H1 (cell line): ENCODE data around the gene ZC3H6. TPM values are rescaled to one million over a fixed set of nuclear protein-coding genes. Genes with fewer than 3 reads are reported as not detected.

Source experiments
- CTCF ChIP-seq, 3 experiments: IDR thresholded peaks; 1 replicate in 2 of 3; 2 replicates in 1 of 3; pipeline versions ENCODE4 v1.5.1 to v1.6.1; 2011; ENCODE audit warnings: low read length in 3 of 3, mild to moderate bottlenecking in 3 of 3, inconsistent platforms in 2 of 3, low read depth in 1 of 3, moderate library complexity in 1 of 3; ENCODE audit not compliant: insufficient read depth in 1 of 3; ENCODE audit errors: control extremely low read depth in 1 of 3
- GABPA ChIP-seq: IDR thresholded peaks from 2 replicates; pipeline ENCODE4 v1.6.1; 2011; ENCODE audit warnings: mild to moderate bottlenecking, low read length, moderate library complexity, borderline replicate concordance; ENCODE audit not compliant: insufficient read depth
- RAD21 ChIP-seq, 2 experiments: IDR thresholded peaks in 1 of 2; conservative IDR thresholded peaks in 1 of 2; 2 replicates each; pipeline ENCODE4 v1.6.1; 2011; ENCODE audit warnings: low read depth in 2 of 2, low read length in 2 of 2, improper control_type of control experiment in 1 of 2, inconsistent platforms in 1 of 2, mild to moderate bottlenecking in 1 of 2, moderate library complexity in 1 of 2
- SP4 ChIP-seq: IDR thresholded peaks from 2 replicates; pipeline ENCODE4 v1.6.1; 2012; ENCODE audit warnings: low read length, inconsistent platforms
- polyA plus RNA-seq, 7 experiments: library from polyadenylated mRNA; depleted of rRNA in 3 of 7; stranded (reverse) in 5 of 7; unstranded in 2 of 7; fragments of >200 nt in 5 of 7; fragments of 200-250 nt in 2 of 7; gene quantifications; 1 replicate in 5 of 7; 2 replicates in 1 of 7; 4 replicates in 1 of 7; pipeline versions ENCODE4 v1.2.1 to v1.2.3, GENCODE V29; 2011 to 2013; ENCODE audit warnings: missing spikeins in 2 of 7, mixed read lengths in 2 of 7
- total RNA-seq: library from RNA; stranded (reverse); fragmentation: NEBNext Ultra II Directional; extraction: Animal tissue kit (Norgen Biotek cat#: 25700); gene quantifications from 2 replicates; pipeline ENCODE4 v1.2.1, GENCODE V29; 2021

ZC3H6 gene
- total and polyA plus RNA-seq, 2 of the 8 experiments (the other 6 are each of a cell fraction or from before 2014, with no cell fraction given), result 1.4 to 6.9 TPM

- TF ChIP-seq CTCF (IDR thresholded peaks at IDR 0.05; ENCODE audit: control extremely low read depth in 1 of 3, insufficient read depth in 1 of 3, low read depth in 1 of 3, low read length in 3 of 3) (no peak), SP4 (no peak), GABPA (no peak), RAD21 (IDR thresholded peaks at IDR 0.05 in 1 of 2, conservative IDR thresholded peaks at IDR 0.05 in 1 of 2; ENCODE audit: low read depth in 2 of 2, low read length in 2 of 2) (no peak)
- TF ChIP-seq, all 59 proteins: peak for 0
Observed at GRCh38 chr2:112335600-112335999, 60.2 kb downstream of the ZC3H6 start (continued).
